GM23248 (cell line): ENCODE measurements around the gene RASA4.
"Not testable (repeated sequence)": the region's sequence is repeated elsewhere in the genome, so short reads cannot be mapped to it uniquely, and the experiment has no call there.

Experiments
- EZH2 ChIP-seq: fragments of 200-600 bp; sonication (generic); IDR thresholded peaks from 2 replicates; pipeline ENCODE4 v1.6.1; 2018; ENCODE audit warnings: antibody characterized with exemption, mild to moderate bottlenecking; ENCODE audit not compliant: insufficient read depth, poor library complexity, severe bottlenecking
- EZH2phosphoT487 ChIP-seq: fragments of 200-600 bp; sonication (generic); IDR thresholded peaks from 2 replicates; pipeline ENCODE4 v1.6.1; 2018; ENCODE audit warnings: antibody characterized with exemption, moderate library complexity, mild to moderate bottlenecking, low read depth; ENCODE audit not compliant: insufficient read depth

- not testable (repeated sequence) for TF ChIP-seq EZH2phosphoT487, EZH2
Measured at GRCh38 chr7:102581722-102582121, 34.8 kb downstream of the RASA4 start.
